ENCODE measurements around the gene CAMKK1.

The CAMKK1 gene

GRCh38 chr17:3815122-3815521, 77.7 kb downstream of the CAMKK1 start:
- TF ChIP-seq REST (IDR thresholded peaks at IDR 0.05; ENCODE audit: insufficient read depth in 1 of 2, low read depth in 2 of 2, low read length in 2 of 2) (no peak), POLR2AphosphoS5 (IDR thresholded peaks at IDR 0.05; ENCODE audit: low read depth, low read length) (no peak), FOXP2 (optimal IDR thresholded peaks at IDR 0.05; ENCODE audit: borderline replicate concordance, extremely low read depth, extremely low read length, insufficient read depth) (no peak), TAF1 (IDR thresholded peaks at IDR 0.05; ENCODE audit: borderline replicate concordance, insufficient read depth, low read length) (no peak), SIN3A (IDR thresholded peaks at IDR 0.05; ENCODE audit: borderline replicate concordance, insufficient read depth, low read length) (no peak)

- TF ChIP-seq SIN3A (IDR thresholded peaks at IDR 0.05; ENCODE audit: borderline replicate concordance, insufficient read depth, low read length) (no peak), POLR2AphosphoS5 (IDR thresholded peaks at IDR 0.05; ENCODE audit: low read depth, low read length) (no peak), FOXP2 (optimal IDR thresholded peaks at IDR 0.05; ENCODE audit: borderline replicate concordance, extremely low read depth, extremely low read length, insufficient read depth) (no peak), TAF1 (IDR thresholded peaks at IDR 0.05; ENCODE audit: borderline replicate concordance, insufficient read depth, low read length) (no peak), REST (IDR thresholded peaks at IDR 0.05; ENCODE audit: insufficient read depth in 1 of 2, low read depth in 2 of 2, low read length in 2 of 2) (no peak)
Observed at GRCh38 chr17:3814361-3814760, 78.5 kb downstream of the CAMKK1 start.

- no peak for TF ChIP-seq SIN3A (IDR thresholded peaks at IDR 0.05; ENCODE audit: borderline replicate concordance, insufficient read depth, low read length)
- no peak for TF ChIP-seq POLR2AphosphoS5 (IDR thresholded peaks at IDR 0.05; ENCODE audit: low read depth, low read length)
Observed at GRCh38 chr17:3813171-3813570, 79.7 kb downstream of the CAMKK1 start.

- TF ChIP-seq TAF1 (IDR thresholded peaks at IDR 0.05; ENCODE audit: borderline replicate concordance, insufficient read depth, low read length) (no peak), SIN3A (IDR thresholded peaks at IDR 0.05; ENCODE audit: borderline replicate concordance, insufficient read depth, low read length) (no peak), REST (IDR thresholded peaks at IDR 0.05; ENCODE audit: insufficient read depth in 1 of 2, low read depth in 2 of 2, low read length in 2 of 2) (no peak)
Observed at GRCh38 chr17:3812771-3813170, 80.1 kb downstream of the CAMKK1 start.

- TF ChIP-seq POLR2AphosphoS5 (IDR thresholded peaks at IDR 0.05; ENCODE audit: low read depth, low read length) (no peak), TAF1 (IDR thresholded peaks at IDR 0.05; ENCODE audit: borderline replicate concordance, insufficient read depth, low read length) (no peak), SIN3A (IDR thresholded peaks at IDR 0.05; ENCODE audit: borderline replicate concordance, insufficient read depth, low read length) (no peak), FOXP2 (optimal IDR thresholded peaks at IDR 0.05; ENCODE audit: borderline replicate concordance, extremely low read depth, extremely low read length, insufficient read depth) (no peak), REST (IDR thresholded peaks at IDR 0.05; ENCODE audit: insufficient read depth in 1 of 2, low read depth in 2 of 2, low read length in 2 of 2) (no peak)
Observed at GRCh38 chr17:3812284-3812683, 80.6 kb downstream of the CAMKK1 start.
